PC-3 (cell line): ENCODE measurements around the gene PPP1R16B. TPM values are rescaled to one million over a fixed set of nuclear protein-coding genes. Genes with fewer than 3 reads are reported as not detected.

Experiments
- ATAC-seq: fragments of 200-7000 bp; cut with Tn5 transposase; 2 replicates; pipeline ENCODE4 v1.9.1; 2020; ENCODE audit warnings: mild to moderate bottlenecking, moderate library complexity
- BruUV-seq: library from RNA; stranded (reverse); fragments of 400-500 nt; replicated peaks from 2 replicates; lab custom pipeline; 2021; lab: Mats Ljungman, UMichigan
- CTCF ChIA-PET: fragments of 300-600 bp; sonication (Branson Sonifier 250); formaldehyde crosslinking; loops from one replicate; lab custom pipeline; 2022; ENCODE audit warnings: antibody characterized with exemption; lab: Charles Lee
- POLR2A ChIA-PET: fragments of 300-600 bp; sonication (Branson Sonifier 250); formaldehyde crosslinking; loops from one replicate; lab custom pipeline; 2022; ENCODE audit warnings: antibody characterized with exemption; ENCODE audit not compliant: unreplicated experiment; lab: Charles Lee
- DNase-seq: peaks from one replicate; pipeline ENCODE4 v3.0.0-alpha.2; 2015
- H2AFZ ChIP-seq: fragments of 300-600 bp; sonication (generic); 2 replicates; pipeline ENCODE4 v1.6.0; 2016; ENCODE audit warnings: antibody characterized with exemption, low read length
- H3F3A ChIP-seq: fragments of 300-600 bp; sonication (generic); one replicate; pipeline ENCODE4 v1.6.0; 2017; ENCODE audit warnings: antibody characterized with exemption, low read length, control low read depth, mild to moderate bottlenecking; ENCODE audit not compliant: unreplicated experiment
- H3K27ac ChIP-seq: fragments of 300-600 bp; sonication (generic); 2 replicates; pipeline ENCODE4 v1.5.1; 2016; ENCODE audit warnings: mild to moderate bottlenecking, low read length
- H3K27me3 ChIP-seq: fragments of 300-600 bp; sonication (generic); 2 replicates; pipeline ENCODE4 v1.6.1; 2016; ENCODE audit warnings: low read length, mixed read lengths
- H3K36me3 ChIP-seq: fragments of 300-600 bp; sonication (generic); 2 replicates; pipeline ENCODE4 v1.6.1; 2016; ENCODE audit warnings: low read depth, mixed run types, low read length, mixed read lengths
- H3K4me1 ChIP-seq: fragments of 300-600 bp; sonication (generic); 2 replicates; pipeline ENCODE4 v1.5.1; 2016; ENCODE audit warnings: low read length; ENCODE audit not compliant: insufficient read depth
- H3K4me2 ChIP-seq: fragments of 300-600 bp; sonication (generic); 2 replicates; pipeline ENCODE4 v1.6.0; 2016; ENCODE audit warnings: low read length
- H3K4me3 ChIP-seq: fragments of 300-600 bp; sonication (generic); 2 replicates; pipeline ENCODE4 v1.5.1; 2016; ENCODE audit warnings: mild to moderate bottlenecking, low read length, mixed read lengths
- H3K79me2 ChIP-seq: fragments of 300-600 bp; sonication (generic); 2 replicates; pipeline ENCODE4 v1.6.1; 2017; ENCODE audit warnings: low read length, mixed read lengths
- H3K9ac ChIP-seq: fragments of 300-600 bp; sonication (generic); 2 replicates; pipeline ENCODE4 v1.6.0; 2016; ENCODE audit warnings: mild to moderate bottlenecking, low read length
- H3K9me2 ChIP-seq: fragments of 300-600 bp; sonication (generic); replicated peaks from 2 replicates; pipeline ENCODE4 v1.6.1; 2016; ENCODE audit warnings: mixed run types, low read length, mixed read lengths
- H3K9me3 ChIP-seq: fragments of 300-600 bp; sonication (generic); 2 replicates; pipeline ENCODE4 v1.6.1; 2016; ENCODE audit warnings: low read length, mixed read lengths
- H4K20me1 ChIP-seq: fragments of 300-600 bp; sonication (generic); 2 replicates; pipeline ENCODE4 v1.6.1; 2016; ENCODE audit warnings: low read length, mixed read lengths
- CTCF ChIP-seq: fragments of 300-600 bp; sonication (generic); conservative IDR thresholded peaks from 2 replicates; pipeline ENCODE4 v1.5.1; 2017; ENCODE audit warnings: antibody characterized with exemption, low read depth, mild to moderate bottlenecking, low read length
- EZH2 ChIP-seq: fragments of 300-600 bp; sonication (generic); IDR thresholded peaks from one replicate; pipeline ENCODE4 v1.6.1; 2017; ENCODE audit warnings: antibody characterized with exemption, mild to moderate bottlenecking, low read length; ENCODE audit not compliant: unreplicated experiment
- EZH2phosphoT487 ChIP-seq: fragments of 300-600 bp; sonication (generic); IDR thresholded peaks from 2 replicates; pipeline ENCODE4 v1.6.1; 2018; ENCODE audit warnings: mild to moderate bottlenecking, antibody characterized with exemption, low read length, borderline replicate concordance
- intact Hi-C: fragments of 100-400 bp; cut with micrococcal nuclease; formaldehyde crosslinking; loops from 2 replicates; pipeline ENCODE4 v1.9.0; 2023
- total RNA-seq: library from RNA; depleted of rRNA; stranded (reverse); fragments of >200 nt; gene quantifications from 2 replicates; pipeline ENCODE4 v1.2.3, GENCODE V29; 2014

Gene PPP1R16B
- total RNA-seq, 1 experiment from 2014 or later = 0.04 TPM

- Histone ChIP-seq H3K79me2 (no peaks in the 10 kb centered on the region), H4K20me1 (no peaks in the 10 kb centered on the region), H3K27ac (no peak overlapping the region), H3K27me3 (peaks cover 19% of the 10 kb centered on the region), H3K4me2 (no peak overlapping the region), H2AFZ (no peak overlapping the region), H3K4me3 (no peak overlapping the region), H3K9me2 (no peaks in the 10 kb centered on the region), H3K4me1 (peaks cover 5% of the 10 kb centered on the region; the same call in 1 of the 2 replicates), H3F3A (no peaks in the 10 kb centered on the region), H3K36me3 (no peaks in the 10 kb centered on the region), H3K9ac (no peak overlapping the region), H3K9me3 (no peaks in the 10 kb centered on the region)
- ChIA-PET POLR2A (no interaction called here), CTCF (no interaction called here)
- TF ChIP-seq EZH2 = no peak
- no peak for TF ChIP-seq CTCF
- TF ChIP-seq EZH2phosphoT487 = no peak
- intact Hi-C loops = no loop called here
- ATAC-seq = no peak
- no peak for DNase-seq
- BruUV-seq = no TSS peak
These were observed 109.9 kb downstream of the PPP1R16B start for GRCh38 chr20:38915355-38915754.

- Histone ChIP-seq H3K4me2 (no peak overlapping the region), H3K9me2 (no peaks in the 10 kb centered on the region), H3K27me3 (peaks cover 28% of the 10 kb centered on the region), H2AFZ (no peak overlapping the region), H3K4me1 (peaks cover 16% of the 10 kb centered on the region), H4K20me1 (no peaks in the 10 kb centered on the region), H3K4me3 (no peak overlapping the region), H3K9ac (no peak overlapping the region), H3K36me3 (no peaks in the 10 kb centered on the region), H3F3A (no peaks in the 10 kb centered on the region), H3K27ac (no peak overlapping the region), H3K9me3 (no peaks in the 10 kb centered on the region), H3K79me2 (no peaks in the 10 kb centered on the region)
- ChIA-PET CTCF (no interaction called here), POLR2A (no interaction called here)
- BruUV-seq = no TSS peak
- intact Hi-C loops = no loop called here
- no peak for ATAC-seq
- DNase-seq = no peak
- no peak for TF ChIP-seq EZH2
- TF ChIP-seq EZH2phosphoT487 = no peak
- TF ChIP-seq CTCF = no peak
These were observed 112.2 kb downstream of the PPP1R16B start for GRCh38 chr20:38917657-38918056.

GRCh38 chr20:38918172-38918571 is 112.7 kb downstream of the PPP1R16B start:
- no peaks in the 10 kb centered on the region for H3F3A ChIP-seq
- H3K4me3 ChIP-seq = no peak overlapping the region
- no peaks in the 10 kb centered on the region for H3K79me2 ChIP-seq
- no peaks in the 10 kb centered on the region for H3K9me3 ChIP-seq
- no peak for TF ChIP-seq EZH2phosphoT487
- TF ChIP-seq EZH2 = no peak
- no peak for TF ChIP-seq CTCF
- peaks cover 16% of the 10 kb centered on the region for H3K4me1 ChIP-seq
- H3K27me3 ChIP-seq = peaks cover 28% of the 10 kb centered on the region
- POLR2A ChIA-PET = no interaction called here
- ATAC-seq (no peak), DNase-seq (no peak)
- no peaks in the 10 kb centered on the region for H4K20me1 ChIP-seq
- H3K9ac ChIP-seq = no peak overlapping the region
- H2AFZ ChIP-seq = no peak overlapping the region
- no peaks in the 10 kb centered on the region for H3K9me2 ChIP-seq
- H3K36me3 ChIP-seq = no peaks in the 10 kb centered on the region
- no peak overlapping the region for H3K4me2 ChIP-seq
- intact Hi-C loops = no loop called here
- CTCF ChIA-PET = no interaction called here
- no peak overlapping the region for H3K27ac ChIP-seq
- no TSS peak for BruUV-seq
